Endothelial cell (in vitro differentiated cells): ENCODE results near the gene NRG2. TPM values are rescaled to one million over a fixed set of nuclear protein-coding genes. Genes with fewer than 3 reads are reported as not detected.

ENCODE experiments used
- DNase-seq: peaks from one replicate; pipeline ENCODE4 v3.0.0; 2021; ENCODE audit warnings: low spot score
- H3K27ac Mint-ChIP-seq: one replicate; pipeline ENCODE4 v1.8.0; 2021; ENCODE audit warnings: mixed read lengths, inconsistent platforms; ENCODE audit not compliant: unreplicated experiment
- H3K27me3 Mint-ChIP-seq: one replicate; pipeline ENCODE4 v1.8.0; 2021; ENCODE audit warnings: mild to moderate bottlenecking, moderate library complexity, mixed read lengths, inconsistent platforms; ENCODE audit not compliant: unreplicated experiment
- H3K36me3 Mint-ChIP-seq: one replicate; pipeline ENCODE4 v1.8.0; 2021; ENCODE audit warnings: mild to moderate bottlenecking, low read depth, mixed read lengths, inconsistent platforms; ENCODE audit not compliant: unreplicated experiment
- H3K4me1 Mint-ChIP-seq: one replicate; pipeline ENCODE4 v1.8.0; 2021; ENCODE audit warnings: mild to moderate bottlenecking, mixed read lengths, inconsistent platforms; ENCODE audit not compliant: unreplicated experiment
- H3K4me3 Mint-ChIP-seq: one replicate; pipeline ENCODE4 v1.8.0; 2021; ENCODE audit warnings: mild to moderate bottlenecking, mixed read lengths, inconsistent platforms; ENCODE audit not compliant: unreplicated experiment
- H3K9me3 Mint-ChIP-seq: one replicate; pipeline ENCODE4 v1.8.0; 2021; ENCODE audit warnings: mixed read lengths, inconsistent platforms; ENCODE audit not compliant: unreplicated experiment
- total RNA-seq: library from RNA; stranded (reverse); fragmentation: NEBNext Ultra II Directional; extraction: Animal tissue kit (Norgen Biotek cat#: 25700); gene quantifications from one replicate; pipeline ENCODE4 v1.2.1, GENCODE V29; 2021; ENCODE audit not compliant: unreplicated experiment
- TF ChIP-seq, protein P1 (sequence below): fragments of 200-600 bp; sonication (generic); IDR thresholded peaks from one replicate; pipeline ENCODE4 v1.5.0; 2021; ENCODE audit warnings: antibody characterized with exemption; ENCODE audit not compliant: unreplicated experiment

NRG2 gene
- total RNA-seq, 1 donor from 2014 or later = not detected

DNA sequence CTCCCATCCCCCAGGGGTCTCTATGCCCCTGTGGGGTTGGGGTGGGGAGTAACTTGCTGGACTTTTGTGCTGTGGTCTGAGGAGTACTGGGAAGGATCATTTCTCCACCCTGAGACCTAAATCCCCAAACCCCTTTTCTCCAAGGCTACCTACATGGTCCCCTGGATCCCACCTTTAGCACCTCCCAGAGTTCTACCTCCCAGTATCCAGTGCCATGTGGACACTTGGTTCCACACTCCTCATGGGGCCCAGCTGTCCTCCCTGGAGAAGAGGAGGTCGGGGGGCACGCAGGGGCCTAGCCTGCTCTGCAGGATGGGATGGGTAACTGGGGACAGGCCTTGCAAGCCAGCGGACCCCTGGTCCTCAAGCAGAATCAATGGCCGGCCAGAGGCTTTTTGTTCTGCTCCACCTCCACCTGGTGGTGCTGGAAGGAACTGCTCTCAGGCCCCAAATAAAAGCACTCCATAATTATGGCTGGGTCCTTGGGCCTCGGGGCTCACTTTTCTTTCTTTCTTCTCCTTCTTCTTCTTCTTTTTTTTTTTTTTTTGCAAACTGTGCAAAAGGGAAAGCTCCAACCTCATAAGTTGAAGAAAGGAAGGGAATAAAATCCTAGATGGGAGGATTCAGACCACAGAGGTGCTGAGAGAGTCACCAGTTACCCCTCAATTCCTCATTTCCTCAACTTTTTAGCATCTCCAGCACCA lies 179.1 kb downstream of the NRG2 start:
- DNase-seq = peak; percentile 80
- no peak overlapping the region for H3K4me3 Mint-ChIP-seq
- no peak overlapping the region for H3K27ac Mint-ChIP-seq
- H3K4me1 Mint-ChIP-seq = peaks cover 3% of the 10 kb centered on the region
- no peaks in the 10 kb centered on the region for H3K36me3 Mint-ChIP-seq
- peaks cover 12% of the 10 kb centered on the region for H3K27me3 Mint-ChIP-seq
- H3K9me3 Mint-ChIP-seq = no peaks in the 10 kb centered on the region
- TF ChIP-seq, protein P1, sequence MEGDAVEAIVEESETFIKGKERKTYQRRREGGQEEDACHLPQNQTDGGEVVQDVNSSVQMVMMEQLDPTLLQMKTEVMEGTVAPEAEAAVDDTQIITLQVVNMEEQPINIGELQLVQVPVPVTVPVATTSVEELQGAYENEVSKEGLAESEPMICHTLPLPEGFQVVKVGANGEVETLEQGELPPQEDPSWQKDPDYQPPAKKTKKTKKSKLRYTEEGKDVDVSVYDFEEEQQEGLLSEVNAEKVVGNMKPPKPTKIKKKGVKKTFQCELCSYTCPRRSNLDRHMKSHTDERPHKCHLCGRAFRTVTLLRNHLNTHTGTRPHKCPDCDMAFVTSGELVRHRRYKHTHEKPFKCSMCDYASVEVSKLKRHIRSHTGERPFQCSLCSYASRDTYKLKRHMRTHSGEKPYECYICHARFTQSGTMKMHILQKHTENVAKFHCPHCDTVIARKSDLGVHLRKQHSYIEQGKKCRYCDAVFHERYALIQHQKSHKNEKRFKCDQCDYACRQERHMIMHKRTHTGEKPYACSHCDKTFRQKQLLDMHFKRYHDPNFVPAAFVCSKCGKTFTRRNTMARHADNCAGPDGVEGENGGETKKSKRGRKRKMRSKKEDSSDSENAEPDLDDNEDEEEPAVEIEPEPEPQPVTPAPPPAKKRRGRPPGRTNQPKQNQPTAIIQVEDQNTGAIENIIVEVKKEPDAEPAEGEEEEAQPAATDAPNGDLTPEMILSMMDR = peak; percentile 93

DNA sequence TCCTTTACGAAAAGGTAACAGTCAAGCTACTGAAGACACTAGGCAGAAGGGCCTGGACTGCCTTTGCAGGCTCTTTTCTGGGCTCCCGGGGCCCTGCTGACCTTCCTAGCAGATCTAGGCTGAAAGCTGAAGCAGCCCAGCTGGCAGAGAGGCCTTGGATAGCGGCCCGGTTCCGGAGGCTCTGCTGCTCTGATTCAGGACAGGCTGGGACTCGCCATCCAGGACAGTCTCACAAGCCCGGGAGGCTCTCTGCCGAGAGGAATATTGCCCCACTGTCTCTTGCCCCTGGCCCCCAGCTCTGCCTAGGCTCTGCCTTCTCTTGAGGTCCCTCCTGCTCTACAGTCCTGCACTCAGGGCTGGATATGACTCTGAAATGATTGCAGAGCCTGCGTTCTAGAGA lies 179.7 kb downstream of the NRG2 start:
- Mint-ChIP-seq H3K4me1 (peaks cover 3% of the 10 kb centered on the region), H3K36me3 (no peaks in the 10 kb centered on the region), H3K4me3 (no peak overlapping the region), H3K27me3 (peaks cover 12% of the 10 kb centered on the region), H3K9me3 (no peaks in the 10 kb centered on the region), H3K27ac (no peak overlapping the region)
- DNase-seq = no peak
- TF ChIP-seq, protein P1 = no peak

DNA sequence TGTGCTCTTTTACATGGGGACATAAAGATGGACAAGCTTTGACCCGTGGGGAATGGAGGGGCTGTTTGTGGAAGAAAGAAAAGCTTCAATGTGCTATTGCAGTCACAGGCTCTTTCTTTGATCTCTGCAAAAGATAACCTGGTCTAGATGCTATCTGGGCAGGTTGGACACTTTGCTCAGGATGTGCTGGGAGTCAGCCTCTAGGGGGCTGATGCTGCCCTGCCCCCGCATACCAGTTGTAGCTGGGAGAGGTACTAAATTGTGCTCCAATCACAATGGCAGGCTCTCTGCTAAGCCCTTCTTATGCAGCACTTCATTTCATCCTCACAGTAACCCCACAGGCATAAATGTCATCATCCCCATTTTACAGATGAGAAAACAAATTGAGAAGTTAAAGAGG lies 180.3 kb downstream of the NRG2 start:
- Mint-ChIP-seq H3K36me3 (no peaks in the 10 kb centered on the region), H3K27me3 (peaks cover 12% of the 10 kb centered on the region), H3K27ac (peak overlapping the region; percentile 44), H3K4me1 (peaks cover 3% of the 10 kb centered on the region), H3K9me3 (no peaks in the 10 kb centered on the region), H3K4me3 (no peak overlapping the region)
- TF ChIP-seq, protein P1 = no peak
- no peak for DNase-seq

DNA sequence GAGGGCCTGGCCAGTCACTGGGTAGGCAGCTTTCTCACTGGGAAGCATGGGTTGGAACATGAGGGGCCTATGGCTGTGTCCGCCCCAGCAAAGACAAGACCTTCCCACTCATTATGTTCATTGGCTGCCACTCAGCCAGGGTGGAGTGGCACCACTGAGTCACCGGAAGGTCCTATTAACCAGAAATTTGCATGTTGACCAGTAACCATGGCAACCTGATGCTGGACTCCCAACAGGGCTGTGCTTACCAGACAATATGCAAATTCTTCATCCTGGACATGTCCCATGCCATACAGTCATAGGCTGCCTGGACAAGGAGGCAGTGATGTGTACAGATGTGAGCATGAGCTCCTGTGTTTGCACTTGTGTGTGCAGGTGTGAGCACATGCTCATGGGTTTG lies 180.8 kb downstream of the NRG2 start:
- Mint-ChIP-seq H3K9me3 (no peaks in the 10 kb centered on the region), H3K27me3 (peaks cover 9% of the 10 kb centered on the region), H3K4me1 (no peaks in the 10 kb centered on the region), H3K4me3 (no peak overlapping the region), H3K36me3 (no peaks in the 10 kb centered on the region), H3K27ac (no peak overlapping the region)
- TF ChIP-seq, protein P1 = no peak
- no peak for DNase-seq

DNA sequence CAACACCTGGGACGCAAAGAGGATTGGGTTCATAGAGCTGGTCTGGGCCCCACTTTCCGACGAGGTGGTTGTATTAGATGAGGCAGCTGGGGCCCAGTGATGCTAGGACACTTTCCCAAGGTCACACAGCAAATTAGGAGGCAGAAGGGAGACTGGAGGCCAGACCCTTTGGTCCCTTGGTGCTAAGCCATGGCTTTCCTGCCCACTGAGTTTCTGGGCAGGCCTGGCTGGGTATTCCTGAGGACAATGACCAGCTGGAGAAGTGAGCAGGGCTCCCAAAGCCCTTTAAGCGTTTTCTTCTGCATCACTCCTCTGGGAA lies 181.3 kb downstream of the NRG2 start:
- Mint-ChIP-seq H3K36me3 (no peaks in the 10 kb centered on the region), H3K4me3 (no peak overlapping the region), H3K27me3 (peaks cover 5% of the 10 kb centered on the region), H3K27ac (no peak overlapping the region), H3K9me3 (no peaks in the 10 kb centered on the region), H3K4me1 (no peaks in the 10 kb centered on the region)
- TF ChIP-seq, protein P1 = no peak
- DNase-seq = no peak
